SK-N-SH treated with all-trans-retinoic acid at 6 μM for 48 hours (cell line): ENCODE measurements around the gene TMTC2.

ENCODE experiments used
- ARNTL ChIP-seq: fragments of 450-650 bp; formaldehyde crosslinking; IDR thresholded peaks from 2 replicates; pipeline ENCODE4 v1.5.0; 2020; ENCODE audit warnings: low read depth, mild to moderate bottlenecking, moderate library complexity, borderline replicate concordance
- SNAI2 ChIP-seq: fragments of 250-450 bp; sonication (Bioruptor Pico); IDR thresholded peaks from 2 replicates; pipeline ENCODE4 v1.5.0; 2020; ENCODE audit warnings: mild to moderate bottlenecking, moderate library complexity

- TF ChIP-seq SNAI2 (CRISPR knock-in tag) (no peak), ARNTL (no peak)
Observed at GRCh38 chr12:82833481-82833880, 146.8 kb downstream of the TMTC2 start.
